Measurements from ENCODE around the gene PPP1R3F.
A peak's percentile ranks its signal among the peaks of the same experiment; 100 is the strongest.
"Not testable (repeated sequence)": the region's sequence is repeated elsewhere in the genome, so short reads cannot be mapped to it uniquely, and the experiment has no call there.

PPP1R3F gene

DNA sequence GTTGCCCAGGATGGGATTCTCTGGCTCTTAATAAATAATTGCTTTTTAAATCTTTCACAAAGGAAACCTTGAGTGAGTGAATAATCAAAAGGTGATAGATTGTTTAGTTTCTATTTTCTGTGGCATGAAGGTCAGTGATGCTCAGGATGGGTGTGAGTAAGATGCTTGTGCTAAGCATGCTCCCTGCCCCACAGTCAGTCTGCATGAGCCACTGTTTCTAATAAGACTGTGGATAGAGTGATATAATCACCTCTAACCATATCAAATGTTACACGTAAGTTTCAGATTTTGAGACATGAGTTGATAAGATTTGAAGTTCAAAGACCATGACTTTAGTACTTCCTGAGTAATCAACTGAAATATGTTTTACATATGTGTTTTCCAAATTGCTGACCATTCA, 31.1 kb downstream of the PPP1R3F start:
- Histone ChIP-seq H3K27me3 (ENCODE audit: insufficient read depth, low read length, poor library complexity) (no peaks in the 10 kb centered on the region), H3K4me1 (ENCODE audit: insufficient read depth, low read length) (no peaks in the 10 kb centered on the region)
- ATAC-seq (ENCODE audit: insufficient read depth, low read depth) = no peak

DNA sequence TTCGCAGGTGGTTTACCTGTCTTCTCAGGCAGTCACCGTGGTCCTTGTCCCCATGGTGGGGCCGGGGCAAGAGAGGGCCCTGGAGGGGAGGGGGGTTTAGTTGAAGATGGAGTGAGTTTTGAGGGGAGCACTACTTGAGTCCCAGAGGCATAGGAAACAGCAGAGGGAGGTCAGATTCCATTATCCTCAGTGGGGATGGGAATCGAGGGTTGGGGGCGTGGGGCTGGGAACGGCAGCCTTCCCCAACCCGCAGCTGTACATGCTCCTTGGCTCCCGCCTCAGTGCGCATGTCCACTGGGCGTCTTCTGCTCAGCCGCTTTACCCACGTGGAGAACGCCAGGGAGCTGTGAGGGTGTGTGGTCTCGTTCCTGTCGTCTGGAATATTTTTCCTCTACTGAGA, 33.8 kb downstream of the PPP1R3F start, which contains the start of gene GAGE10:
TSS of gene GAGE10 (plus strand) at position 301 of the 400 bp plus-strand sequence. CDS start 1,214 bp downstream, outside the sequence.
- no peak within 1 kb of the TSS for H2AFZ ChIP-seq (ENCODE audit: low read depth, low read length)
- TF ChIP-seq, protein P1, sequence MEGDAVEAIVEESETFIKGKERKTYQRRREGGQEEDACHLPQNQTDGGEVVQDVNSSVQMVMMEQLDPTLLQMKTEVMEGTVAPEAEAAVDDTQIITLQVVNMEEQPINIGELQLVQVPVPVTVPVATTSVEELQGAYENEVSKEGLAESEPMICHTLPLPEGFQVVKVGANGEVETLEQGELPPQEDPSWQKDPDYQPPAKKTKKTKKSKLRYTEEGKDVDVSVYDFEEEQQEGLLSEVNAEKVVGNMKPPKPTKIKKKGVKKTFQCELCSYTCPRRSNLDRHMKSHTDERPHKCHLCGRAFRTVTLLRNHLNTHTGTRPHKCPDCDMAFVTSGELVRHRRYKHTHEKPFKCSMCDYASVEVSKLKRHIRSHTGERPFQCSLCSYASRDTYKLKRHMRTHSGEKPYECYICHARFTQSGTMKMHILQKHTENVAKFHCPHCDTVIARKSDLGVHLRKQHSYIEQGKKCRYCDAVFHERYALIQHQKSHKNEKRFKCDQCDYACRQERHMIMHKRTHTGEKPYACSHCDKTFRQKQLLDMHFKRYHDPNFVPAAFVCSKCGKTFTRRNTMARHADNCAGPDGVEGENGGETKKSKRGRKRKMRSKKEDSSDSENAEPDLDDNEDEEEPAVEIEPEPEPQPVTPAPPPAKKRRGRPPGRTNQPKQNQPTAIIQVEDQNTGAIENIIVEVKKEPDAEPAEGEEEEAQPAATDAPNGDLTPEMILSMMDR (IDR thresholded peaks at IDR 0.05; ENCODE audit: borderline replicate concordance, extremely low read depth, low read length, poor library complexity, severe bottlenecking) = no peak
- TF ChIP-seq EZH2 (IDR thresholded peaks at IDR 0.05; ENCODE audit: borderline replicate concordance, low read depth, low read length, severe bottlenecking) = no peak
- no peaks in the 10 kb centered on the region for H3K36me3 ChIP-seq (ENCODE audit: insufficient read depth, low read length)
- no peak within 1 kb of the TSS for H3K4me3 ChIP-seq (ENCODE audit: low read depth in 1 of 2, low read length in 2 of 2)
- H3K4me1 ChIP-seq (ENCODE audit: insufficient read depth, low read length) = no peaks in the 10 kb centered on the region
- no peak within 1 kb of the TSS for H3K9ac ChIP-seq (ENCODE audit: low read depth, low read length)
- H4K20me1 ChIP-seq (ENCODE audit: insufficient read depth, low read length) = no peaks in the 10 kb centered on the region
- DNase-seq (no peak), ATAC-seq (ENCODE audit: insufficient read depth, low read depth) (no peak)
- no peaks in the 10 kb centered on the region for H3K79me2 ChIP-seq (ENCODE audit: insufficient read depth, low read length)
- no peaks in the 10 kb centered on the region for H3K27me3 ChIP-seq (ENCODE audit: insufficient read depth, low read length, poor library complexity)
- H3K9me3 ChIP-seq (ENCODE audit: insufficient read depth, low read length, severe bottlenecking) = no peaks in the 10 kb centered on the region
- H3K4me2 ChIP-seq (ENCODE audit: insufficient read depth, low read length) = no peak within 1 kb of the TSS
- no peak within 1 kb of the TSS for H3K27ac ChIP-seq (ENCODE audit: low read length)

More for the DNA sequence above, 31.1 kb downstream of the PPP1R3F start:
- Histone ChIP-seq H3K9me3 (ENCODE audit: insufficient read depth, low read length, severe bottlenecking) (no peaks in the 10 kb centered on the region), H3K4me3 (ENCODE audit: low read depth in 1 of 2, low read length in 2 of 2) (no peak overlapping the region), H3K4me2 (ENCODE audit: insufficient read depth, low read length) (no peak overlapping the region), H3K36me3 (ENCODE audit: insufficient read depth, low read length) (no peaks in the 10 kb centered on the region), H4K20me1 (ENCODE audit: insufficient read depth, low read length) (no peaks in the 10 kb centered on the region), H3K9ac (ENCODE audit: low read depth, low read length) (no peak overlapping the region), H3K79me2 (ENCODE audit: insufficient read depth, low read length) (no peaks in the 10 kb centered on the region), H2AFZ (ENCODE audit: low read depth, low read length) (no peak overlapping the region), H3K27ac (ENCODE audit: low read length) (no peak overlapping the region)
- no peak for DNase-seq
- TF ChIP-seq EZH2 (IDR thresholded peaks at IDR 0.05; ENCODE audit: borderline replicate concordance, low read depth, low read length, severe bottlenecking) = no peak
- TF ChIP-seq, protein P1 (IDR thresholded peaks at IDR 0.05; ENCODE audit: borderline replicate concordance, extremely low read depth, low read length, poor library complexity, severe bottlenecking) = no peak

DNA sequence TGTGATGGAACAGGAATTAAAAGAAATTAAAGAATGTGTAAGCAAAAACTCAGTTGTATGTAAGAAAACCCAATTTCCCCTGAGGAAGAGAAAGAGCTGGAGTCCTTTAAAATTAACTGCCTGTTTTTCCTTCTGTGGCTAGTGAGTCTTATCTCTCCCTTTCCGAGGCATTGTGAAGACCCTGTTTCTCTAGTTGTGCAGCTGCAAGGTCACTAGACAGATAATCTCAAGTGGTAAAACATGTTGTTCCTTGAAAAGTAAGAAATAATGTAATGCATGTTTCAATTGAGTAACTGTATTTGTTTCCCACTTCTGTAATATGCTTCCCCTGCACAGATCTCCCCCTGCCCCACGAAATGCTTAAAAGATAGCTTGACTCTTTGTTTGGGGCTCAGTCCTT, 38.2 kb downstream of the PPP1R3F start:
- H3K4me3 ChIP-seq (ENCODE audit: low read depth in 1 of 2, low read length in 2 of 2) = not testable (repeated sequence)

DNA sequence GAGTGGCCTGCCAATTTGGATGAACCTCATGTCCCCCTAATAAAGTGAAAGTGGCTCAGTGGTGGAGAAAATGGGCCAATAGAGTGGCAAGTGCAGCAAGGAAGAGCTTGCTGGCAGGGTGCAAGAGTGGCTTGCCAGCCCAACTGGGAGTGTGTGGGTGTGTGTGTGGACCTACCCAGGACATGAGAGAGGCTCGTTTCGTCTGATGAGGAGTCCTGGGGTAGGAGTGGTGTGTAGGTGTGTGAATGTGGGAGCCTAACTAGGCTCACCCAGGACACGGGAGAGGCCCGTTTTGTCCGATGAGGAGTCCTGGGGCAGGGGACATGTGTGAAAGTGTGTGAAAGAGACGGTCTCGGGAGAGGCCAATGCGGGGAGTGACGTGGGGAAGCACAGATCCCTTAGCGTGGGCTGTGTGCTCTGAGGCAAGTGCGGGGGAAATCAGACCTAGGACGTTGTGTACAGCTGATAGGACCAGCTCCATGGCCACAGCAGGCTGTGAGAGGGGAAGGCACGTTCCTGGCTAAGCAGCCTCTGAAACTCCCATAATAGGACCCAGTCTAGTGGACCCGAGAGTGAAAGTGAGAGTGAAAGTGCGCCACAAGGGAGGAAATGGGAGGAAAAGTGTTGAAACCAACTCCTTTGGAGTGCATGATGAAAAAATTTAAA, 39.1 kb downstream of the PPP1R3F start:
- DNase-seq (peak; percentile 36), ATAC-seq (ENCODE audit: insufficient read depth, low read depth) (peak; percentile 79)
- Histone ChIP-seq H3K27me3 (ENCODE audit: insufficient read depth, low read length, poor library complexity) (no peaks in the 10 kb centered on the region), H3K27ac (ENCODE audit: low read length) (peak overlapping the region; percentile 29), H3K9me3 (ENCODE audit: insufficient read depth, low read length, severe bottlenecking) (no peaks in the 10 kb centered on the region), H3K79me2 (ENCODE audit: insufficient read depth, low read length) (no peaks in the 10 kb centered on the region), H3K4me2 (ENCODE audit: insufficient read depth, low read length) (peak overlapping the region; percentile 57), H3K4me3 (ENCODE audit: low read depth in 1 of 2, low read length in 2 of 2) (no peak overlapping the region), H2AFZ (ENCODE audit: low read depth, low read length) (peak overlapping the region; percentile 68), H3K9ac (ENCODE audit: low read depth, low read length) (no peak overlapping the region), H4K20me1 (ENCODE audit: insufficient read depth, low read length) (no peaks in the 10 kb centered on the region), H3K4me1 (ENCODE audit: insufficient read depth, low read length) (peaks cover 20% of the 10 kb centered on the region), H3K36me3 (ENCODE audit: insufficient read depth, low read length) (no peaks in the 10 kb centered on the region)
- TF ChIP-seq, protein P1 (IDR thresholded peaks at IDR 0.05; ENCODE audit: borderline replicate concordance, extremely low read depth, low read length, poor library complexity, severe bottlenecking) = no peak
- no peak for TF ChIP-seq EZH2 (IDR thresholded peaks at IDR 0.05; ENCODE audit: borderline replicate concordance, low read depth, low read length, severe bottlenecking)

More for the DNA sequence above, 38.2 kb downstream of the PPP1R3F start:
- H3K9ac ChIP-seq (ENCODE audit: low read depth, low read length); H3K36me3 ChIP-seq (ENCODE audit: insufficient read depth, low read length); H3K9me3 ChIP-seq (ENCODE audit: insufficient read depth, low read length, severe bottlenecking); H3K79me2 ChIP-seq (ENCODE audit: insufficient read depth, low read length); H3K27me3 ChIP-seq (ENCODE audit: insufficient read depth, low read length, poor library complexity); H3K27ac ChIP-seq (ENCODE audit: low read length); H4K20me1 ChIP-seq (ENCODE audit: insufficient read depth, low read length); H2AFZ ChIP-seq (ENCODE audit: low read depth, low read length); H3K4me2 ChIP-seq (ENCODE audit: insufficient read depth, low read length); DNase-seq; ATAC-seq (ENCODE audit: insufficient read depth, low read depth): not testable (repeated sequence)
- peaks cover 20% of the 10 kb centered on the region for H3K4me1 ChIP-seq (ENCODE audit: insufficient read depth, low read length)
